Colonic mucosa (tissue), 4 donors: ENCODE data around the gene RAP1GAP2. TPM values are rescaled to one million over a fixed set of nuclear protein-coding genes. Genes with fewer than 3 reads are reported as not detected.
A peak's percentile ranks its signal among the peaks of the same experiment; 100 is the strongest.

Experiments used
- DNase-seq: peaks from one replicate; pipeline ENCODE4 v3.0.0-alpha.2; 2020
- H3K27ac ChIP-seq: fragments of 200-600 bp; one replicate; pipeline ENCODE4 v1.8.0; 2021
- H3K27me3 ChIP-seq: fragments of 200-600 bp; one replicate; pipeline ENCODE4 v1.8.0; 2021
- H3K36me3 ChIP-seq: fragments of 200-600 bp; one replicate; pipeline ENCODE4 v1.8.0; 2021
- H3K4me1 ChIP-seq: fragments of 200-600 bp; one replicate; pipeline ENCODE4 v1.8.0; 2021; ENCODE audit warnings: mild to moderate bottlenecking
- H3K4me3 ChIP-seq: fragments of 200-600 bp; one replicate; pipeline ENCODE4 v1.8.0; 2021
- H3K9ac ChIP-seq, 2 donors: one replicate each; pipeline ENCODE4 v1.7.0; 2013; ENCODE audit warnings: control low read depth in 2 of 2, low read depth in 2 of 2, low read length in 2 of 2
- H3K9me3 ChIP-seq: fragments of 200-600 bp; one replicate; pipeline ENCODE4 v1.8.0; 2021
- CTCF ChIP-seq: fragments of 200-600 bp; IDR thresholded peaks from one replicate; pipeline ENCODE4 v1.8.0; 2022; ENCODE audit warnings: antibody characterized with exemption, mild to moderate bottlenecking
- intact Hi-C: fragments of 100-400 bp; cut with DNase I; formaldehyde crosslinking; loops from one replicate; pipeline ENCODE4 v1.14.1; 2022
- total RNA-seq, 2 donors: library from RNA; stranded (reverse); fragmentation: NEBNext Ultra II Directional in 1 of 2; extraction: Animal tissue kit (Norgen Biotek cat#: 25700) in 1 of 2; gene quantifications; one replicate each; pipeline ENCODE4 v1.2.1, GENCODE V29; 2021
- donor health status: healthy.
- donor health status: DM: no; HTN: no; CAD: no.
- donor health status: DM: no; HTN: no; CAD: no.

Gene RAP1GAP2
- total RNA-seq, 2 donors from 2014 or later = 45.2 to 45.4 TPM

GRCh38 chr17:2978991-2979390 lies 182.8 kb downstream of the RAP1GAP2 start:
- Histone ChIP-seq H3K4me1 (no peaks in the 10 kb centered on the region), H3K27me3 (no peaks in the 10 kb centered on the region), H3K4me3 (no peak overlapping the region), H3K9ac (no peak overlapping the region), H3K36me3 (no peaks in the 10 kb centered on the region), H3K9me3 (no peaks in the 10 kb centered on the region), H3K27ac (no peak overlapping the region)
- intact Hi-C loops = no loop called here
- no peak for TF ChIP-seq CTCF
- no peak for DNase-seq

- Histone ChIP-seq H3K27me3 (no peaks in the 10 kb centered on the region), H3K27ac (no peak overlapping the region), H3K36me3 (no peaks in the 10 kb centered on the region), H3K4me1 (no peaks in the 10 kb centered on the region), H3K9ac (no peak overlapping the region), H3K4me3 (no peak overlapping the region), H3K9me3 (no peaks in the 10 kb centered on the region)
- intact Hi-C loops = no loop called here
- no peak for DNase-seq
- TF ChIP-seq CTCF = no peak
Observed at GRCh38 chr17:2980211-2980903, 184.1 kb downstream of the RAP1GAP2 start.

- Histone ChIP-seq H3K9ac (no peak overlapping the region), H3K27ac (no peak overlapping the region), H3K9me3 (no peaks in the 10 kb centered on the region), H3K4me1 (no peaks in the 10 kb centered on the region), H3K36me3 (no peaks in the 10 kb centered on the region), H3K27me3 (no peaks in the 10 kb centered on the region), H3K4me3 (no peak overlapping the region)
- no peak for TF ChIP-seq CTCF
- no peak for DNase-seq
- intact Hi-C loops = no loop called here
Observed at GRCh38 chr17:2980904-2981246, 184.6 kb downstream of the RAP1GAP2 start.

GRCh38 chr17:2981325-2981724 lies 185.1 kb downstream of the RAP1GAP2 start:
- H3K9ac ChIP-seq = no peak overlapping the region
- intact Hi-C loops = no loop called here
- H3K27me3 ChIP-seq = no peaks in the 10 kb centered on the region
- H3K36me3 ChIP-seq = no peaks in the 10 kb centered on the region
- no peaks in the 10 kb centered on the region for H3K9me3 ChIP-seq
- no peak for DNase-seq
- no peak overlapping the region for H3K4me3 ChIP-seq
- no peak for TF ChIP-seq CTCF
- H3K27ac ChIP-seq = no peak overlapping the region
- no peaks in the 10 kb centered on the region for H3K4me1 ChIP-seq

- Histone ChIP-seq H3K27ac (no peak overlapping the region), H3K9me3 (no peaks in the 10 kb centered on the region), H3K9ac (no peak overlapping the region), H3K4me3 (no peak overlapping the region), H3K27me3 (no peaks in the 10 kb centered on the region), H3K4me1 (no peaks in the 10 kb centered on the region), H3K36me3 (no peaks in the 10 kb centered on the region)
- DNase-seq = peak; percentile 49
- TF ChIP-seq CTCF = no peak
- intact Hi-C loops = no loop called here
Observed at GRCh38 chr17:2982854-2983253, 186.6 kb downstream of the RAP1GAP2 start.
